Left cardiac atrium (tissue), 4 donors: ENCODE data around the gene HINT2. TPM values are rescaled to one million over a fixed set of nuclear protein-coding genes. Genes with fewer than 3 reads are reported as not detected.

Source experiments
- ATAC-seq, 2 donors: fragments of 200-7000 bp; cut with Tn5 transposase; one replicate each; pipeline ENCODE4 v1.9.1; 2020; ENCODE audit warnings: mild to moderate bottlenecking in 2 of 2, moderate library complexity in 2 of 2
- DNase-seq: peaks from one replicate; pipeline ENCODE4 v3.0.0-alpha.2; 2020
- intact Hi-C, 2 donors: fragments of 100-400 bp; cut with DNase I; formaldehyde crosslinking; loops; one replicate each; pipeline versions ENCODE4 v1.14.1 to v1.15.1; 2022 to 2023
- total RNA-seq, 2 donors: library from RNA; stranded (reverse); fragmentation: NEBNext Ultra II Directional; extraction: Animal tissue kit (Norgen Biotek cat#: 25700); gene quantifications; one replicate each; pipeline ENCODE4 v1.2.1, GENCODE V29; 2021
- donor health status: DM: no; HTN: yes; CAD: no.
- donor health status: DM: no; HTN: yes; CAD: no; lungs with severe emphysema.
- donor health status: DM: yes; HTN: yes; CAD: no.
- donor health status: Dilated cardiomyopathy.

HINT2 gene
- total RNA-seq, 2 donors from 2014 or later, result 53.4 to 54.3 TPM

GRCh38 chr9:35842020-35842745, 27.3 kb upstream of the HINT2 start:
- DNase-seq (no peak), ATAC-seq (no peak)
- intact Hi-C loops, result no loop called here

- intact Hi-C loops, result no loop called here
- DNase-seq (no peak), ATAC-seq (no peak)
Measured at GRCh38 chr9:35841645-35841900, 26.7 kb upstream of the HINT2 start.

GRCh38 chr9:35840881-35841644, 26.2 kb upstream of the HINT2 start:
- DNase-seq, result no peak
- ATAC-seq, result no peak
- intact Hi-C loops, result no loop called here

- ATAC-seq (no peak), DNase-seq (no peak)
- intact Hi-C loops, result no loop called here
Measured at GRCh38 chr9:35839926-35840325, 25.1 kb upstream of the HINT2 start.

GRCh38 chr9:35836595-35836994, 21.8 kb upstream of the HINT2 start:
- DNase-seq, result no peak
- intact Hi-C loops, result no loop called here
- no peak for ATAC-seq

GRCh38 chr9:35835766-35836165, 20.9 kb upstream of the HINT2 start:
- no peak for ATAC-seq
- no peak for DNase-seq
- intact Hi-C loops, result no loop called here

- DNase-seq (no peak), ATAC-seq (no peak)
- intact Hi-C loops, result no loop called here
Measured at GRCh38 chr9:35835216-35835632, 20.4 kb upstream of the HINT2 start.

- no peak for ATAC-seq
- intact Hi-C loops, result no loop called here
- DNase-seq, result no peak
Measured at GRCh38 chr9:35834260-35835215, 19.7 kb upstream of the HINT2 start.

GRCh38 chr9:35832814-35833213, 18.0 kb upstream of the HINT2 start:
- DNase-seq (no peak), ATAC-seq (no peak)
- intact Hi-C loops, result no loop called here

- intact Hi-C loops, result no loop called here
- DNase-seq (no peak), ATAC-seq (no peak)
Measured at GRCh38 chr9:35831040-35831439, 16.2 kb upstream of the HINT2 start.

- ATAC-seq (no peak), DNase-seq (no peak)
- intact Hi-C loops, result loop anchor here (2.0 to 5.0 kb wide), 3 partner anchors 15 to 53 kb away; partner anchors contain the start of genes HINT2 (in 1 of the 2) and NPR2 (in 1 of the 2)
Measured at GRCh38 chr9:35829764-35830096, 14.9 kb upstream of the HINT2 start.

GRCh38 chr9:35829084-35829763, 14.4 kb upstream of the HINT2 start, which contains the start of gene TMEM8B:
Gene TMEM8B, plus strand, starts transcription at chr9:35829228. Its CDS starts 220 bp downstream, at chr9:35829448.
- ATAC-seq (peak; percentile 94 to 95), DNase-seq (peak; percentile 99)
- intact Hi-C loops, result loop anchor here (2.0 to 5.0 kb wide), 3 partner anchors 14 to 53 kb away; partner anchors contain the start of genes HINT2 (in 1 of the 2) and NPR2 (in 1 of the 2)

- ATAC-seq (no peak), DNase-seq (peak; percentile 51)
- intact Hi-C loops, result loop anchor here (2.0 to 5.0 kb wide), 3 partner anchors 14 to 54 kb away; partner anchors contain the start of genes HINT2 (in 1 of the 2) and NPR2 (in 1 of the 2)
Measured at GRCh38 chr9:35828716-35829083, 13.9 kb upstream of the HINT2 start, which contains the start of gene FAM221B. Gene FAM221B, minus strand, starts transcription at chr9:35828732. Its CDS starts 2,571 bp downstream, at chr9:35826161.

- intact Hi-C loops, result loop anchor here (2.0 to 5.0 kb wide), 3 partner anchors 35 to 55 kb away; partner anchors contain the start of gene NPR2 (in 1 of the 2)
- DNase-seq (no peak), ATAC-seq (no peak)
Measured at GRCh38 chr9:35827486-35827885, 12.6 kb upstream of the HINT2 start.

GRCh38 chr9:35826071-35826701, 11.3 kb upstream of the HINT2 start:
- intact Hi-C loops, result loop anchor here (2.0 to 5.0 kb wide), 3 partner anchors 34 to 57 kb away; partner anchors contain the start of gene NPR2 (in 1 of the 2)
- ATAC-seq (peak; percentile 25 to 48), DNase-seq (peak; percentile 40)

GRCh38 chr9:35822926-35823325, 8.1 kb upstream of the HINT2 start:
- ATAC-seq, result no peak
- intact Hi-C loops, result no loop called here
- DNase-seq, result no peak

GRCh38 chr9:35820076-35820475, 5.2 kb upstream of the HINT2 start:
- DNase-seq (no peak), ATAC-seq (no peak)
- intact Hi-C loops, result no loop called here

GRCh38 chr9:35818341-35818740, 3.5 kb upstream of the HINT2 start:
- ATAC-seq (no peak), DNase-seq (no peak)
- intact Hi-C loops, result no loop called here
